ENCODE measurements around the gene PCSK2. TPM values are rescaled to one million over a fixed set of nuclear protein-coding genes. Genes with fewer than 3 reads are reported as not detected.
"Not testable (repeated sequence)": the region's sequence is repeated elsewhere in the genome, so short reads cannot be mapped to it uniquely, and the experiment has no call there.

Gene PCSK2
- total and polyA plus RNA-seq, 2 donors (not counting 3 experiments of a cell fraction or from before 2014, with no cell fraction given), result not detected

- POLR2A ChIA-PET, result no interaction called here
- H3K36me3 ChIP-seq (ENCODE audit: control insufficient read depth in 2 of 2, extremely low read depth in 1 of 2, insufficient read depth in 2 of 2, low read length in 2 of 2), result no peaks in the 10 kb centered on the region
- no peak overlapping the region for H3K4me3 ChIP-seq (replicated peaks in 1 of 3; ENCODE audit: insufficient read depth in 1 of 3, low read depth in 1 of 3, low read length in 3 of 3)
- H3K27ac ChIP-seq (ENCODE audit: insufficient read depth, low read depth, low read length), result no peak overlapping the region
- BruUV-seq (replicated peaks), result no TSS peak
- intact Hi-C loops (cut with micrococcal nuclease), result no loop called here
- no peaks in the 10 kb centered on the region for H3K9me1 ChIP-seq (replicated peaks; ENCODE audit: control insufficient read depth, extremely low read depth, insufficient read depth, low read length)
- no peak overlapping the region for H3K4me2 ChIP-seq (ENCODE audit: insufficient read depth, low read length)
- H4K20me1 ChIP-seq (replicated peaks; ENCODE audit: control insufficient read depth, extremely low read depth, insufficient read depth, low read length), result no peaks in the 10 kb centered on the region
- H3K9me3 ChIP-seq (replicated peaks; ENCODE audit: control insufficient read depth, insufficient read depth, low read length), result no peaks in the 10 kb centered on the region
- DNase-seq (ENCODE audit: low read depth, low spot score) (no peak), FAIRE-seq (no peak)
- no peak overlapping the region for H2AFZ ChIP-seq (ENCODE audit: low read depth, low read length)
- CTCF ChIA-PET, result no interaction called here
- H3K4me1 ChIP-seq (ENCODE audit: control insufficient read depth, extremely low read depth, insufficient read depth, low read length), result no peaks in the 10 kb centered on the region
- H3K27me3 ChIP-seq (ENCODE audit: control insufficient read depth in 2 of 2, insufficient read depth in 2 of 2, low read length in 2 of 2), result no peaks in the 10 kb centered on the region
- TF ChIP-seq JUN (IDR thresholded peaks at IDR 0.05; ENCODE audit: borderline replicate concordance, insufficient read depth, insufficient read length, low read depth) (no peak), MAX (IDR thresholded peaks at IDR 0.05; ENCODE audit: insufficient read depth, insufficient read length) (no peak), MYC (IDR thresholded peaks at IDR 0.05; ENCODE audit: low read depth, low read length) (no peak), POLR2AphosphoS5 (IDR thresholded peaks at IDR 0.05; ENCODE audit: insufficient read depth, low read depth, low read length) (no peak), EZH2 (IDR thresholded peaks at IDR 0.05; ENCODE audit: borderline replicate concordance, low read depth, low read length, severe bottlenecking) (no peak), CTCF (IDR thresholded peaks at IDR 0.05; ENCODE audit: extremely low read depth in 1 of 2, insufficient read depth in 1 of 2, low read depth in 1 of 2, low read length in 2 of 2) (no peak), GATA2 (IDR thresholded peaks at IDR 0.05; ENCODE audit: insufficient read depth, insufficient read length, low read depth, low read length) (no peak), FOS (IDR thresholded peaks at IDR 0.05; ENCODE audit: borderline replicate concordance, insufficient read depth, low read length) (no peak), POLR2A (IDR thresholded peaks at IDR 0.05; ENCODE audit: low read depth, low read length) (no peak)
- H3K9ac ChIP-seq (replicated peaks; ENCODE audit: extremely low read depth, insufficient read depth, low read length), result no peak overlapping the region
- dilution Hi-C loops (cut with MboI; ENCODE audit: extremely low pct_ligation_motif_present, low sequenced_read_pairs), result no loop called here
- H3K79me2 ChIP-seq (ENCODE audit: control insufficient read depth, insufficient read depth, low read length), result no peaks in the 10 kb centered on the region
Observed at GRCh38 chr20:17215167-17215566, 11.7 kb upstream of the PCSK2 start.

GRCh38 chr20:17219856-17220255 lies 7.0 kb upstream of the PCSK2 start:
- DNase-seq (ENCODE audit: low read depth, low spot score); H3K36me3 ChIP-seq (ENCODE audit: control insufficient read depth in 2 of 2, extremely low read depth in 1 of 2, insufficient read depth in 2 of 2, low read length in 2 of 2); FAIRE-seq; H3K27me3 ChIP-seq (ENCODE audit: control insufficient read depth in 2 of 2, insufficient read depth in 2 of 2, low read length in 2 of 2); H4K20me1 ChIP-seq (replicated peaks; ENCODE audit: control insufficient read depth, extremely low read depth, insufficient read depth, low read length); H3K9ac ChIP-seq (replicated peaks; ENCODE audit: extremely low read depth, insufficient read depth, low read length); H2AFZ ChIP-seq (ENCODE audit: low read depth, low read length); H3K27ac ChIP-seq (ENCODE audit: insufficient read depth, low read depth, low read length); H3K9me3 ChIP-seq (replicated peaks; ENCODE audit: control insufficient read depth, insufficient read depth, low read length); H3K79me2 ChIP-seq (ENCODE audit: control insufficient read depth, insufficient read depth, low read length); H3K9me1 ChIP-seq (replicated peaks; ENCODE audit: control insufficient read depth, extremely low read depth, insufficient read depth, low read length); CTCF ChIA-PET; H3K4me2 ChIP-seq (ENCODE audit: insufficient read depth, low read length); intact Hi-C loops (cut with micrococcal nuclease); POLR2A ChIA-PET; H3K4me3 ChIP-seq (replicated peaks in 1 of 3; ENCODE audit: insufficient read depth in 1 of 3, low read depth in 1 of 3, low read length in 3 of 3); BruUV-seq (replicated peaks); H3K4me1 ChIP-seq (ENCODE audit: control insufficient read depth, extremely low read depth, insufficient read depth, low read length); dilution Hi-C loops (cut with MboI; ENCODE audit: extremely low pct_ligation_motif_present, low sequenced_read_pairs): not testable (repeated sequence)

Measured in endothelial cell of umbilical vein (primary cell).